ENCODE data around the gene MLLT6.

Gene MLLT6

DNA sequence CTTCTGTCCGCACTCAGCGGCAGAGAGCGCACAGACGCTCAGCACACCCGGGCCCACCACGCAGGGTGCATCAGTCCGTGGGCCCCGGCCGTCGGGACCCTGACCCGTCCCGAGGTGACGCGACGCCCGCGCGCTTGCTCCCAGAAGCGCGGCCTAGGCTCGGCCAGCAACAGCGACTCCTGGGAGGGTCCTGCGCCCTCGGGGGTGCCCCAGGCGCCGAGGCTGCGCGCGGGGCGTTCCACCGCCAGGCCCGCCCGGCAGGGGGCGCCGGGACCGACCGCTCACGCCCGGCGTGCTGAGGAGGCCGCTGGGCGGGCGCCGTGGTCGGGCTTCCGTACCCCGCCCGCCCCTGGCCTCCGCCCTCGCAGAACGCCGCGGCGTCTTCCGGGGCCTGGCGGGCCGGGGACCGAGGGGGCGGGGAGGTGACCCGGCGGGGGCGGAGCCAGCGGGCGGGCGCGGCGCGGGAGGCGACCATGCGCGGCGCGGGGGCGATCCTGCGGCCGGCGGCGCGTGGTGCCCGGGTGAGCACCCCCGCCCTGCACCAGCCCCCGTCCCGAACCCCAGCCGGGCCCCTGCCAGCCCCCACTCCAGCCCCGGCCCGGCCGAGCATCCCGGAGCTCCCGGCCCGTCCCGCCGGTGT lies 24.9 kb downstream of the MLLT6 start, which contains the start of gene CISD3:
Gene CISD3, plus strand, starts transcription at position 456 of the 640 bp plus-strand sequence. Its CDS starts 18 bp downstream, at position 474.
- DNase-seq = peak; percentile 85

GRCh38 chr17:38730526-38731379 lies 25.7 kb downstream of the MLLT6 start:
- DNase-seq = peak; percentile 63

DNA sequence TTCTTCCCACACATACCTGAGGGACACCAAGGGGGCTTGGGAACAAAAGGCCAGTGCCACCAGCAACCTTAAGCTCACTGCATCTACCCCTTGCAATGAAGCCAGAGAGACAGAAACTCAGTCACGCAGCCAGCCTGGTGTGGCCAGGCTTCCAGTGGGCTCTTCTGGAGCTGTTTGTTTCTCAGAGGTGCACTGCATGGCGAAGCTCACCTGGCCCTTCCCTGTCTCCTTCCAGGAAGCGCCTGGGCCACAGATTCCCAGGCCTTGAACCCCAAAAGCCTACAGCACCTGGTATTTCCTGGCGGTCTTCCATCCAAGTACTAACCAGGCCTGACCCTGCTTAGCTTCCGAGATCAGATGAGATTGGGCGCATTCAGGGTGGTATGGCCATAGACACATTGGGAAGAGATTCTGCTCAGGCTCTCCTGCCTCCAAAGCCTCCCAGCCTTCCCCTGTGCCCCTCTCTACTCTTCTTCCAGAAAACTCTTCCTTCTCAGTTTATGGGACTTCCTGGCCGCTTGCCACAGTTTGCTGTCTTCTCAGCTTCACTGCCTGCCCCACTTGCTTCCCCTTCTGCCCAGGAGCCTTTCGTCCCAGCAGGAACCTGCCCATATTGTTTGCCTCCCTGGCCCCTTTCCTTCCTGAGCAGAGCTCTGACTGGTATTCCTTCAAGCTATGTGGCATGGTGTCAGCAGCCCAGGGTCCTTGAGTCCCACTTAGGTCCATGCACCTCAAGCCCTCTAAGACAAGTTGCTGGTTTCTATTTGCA lies 26.6 kb downstream of the MLLT6 start:
- no peak for DNase-seq

GRCh38 chr17:38732376-38733281 lies 27.6 kb downstream of the MLLT6 start:
- no peak for DNase-seq

DNA sequence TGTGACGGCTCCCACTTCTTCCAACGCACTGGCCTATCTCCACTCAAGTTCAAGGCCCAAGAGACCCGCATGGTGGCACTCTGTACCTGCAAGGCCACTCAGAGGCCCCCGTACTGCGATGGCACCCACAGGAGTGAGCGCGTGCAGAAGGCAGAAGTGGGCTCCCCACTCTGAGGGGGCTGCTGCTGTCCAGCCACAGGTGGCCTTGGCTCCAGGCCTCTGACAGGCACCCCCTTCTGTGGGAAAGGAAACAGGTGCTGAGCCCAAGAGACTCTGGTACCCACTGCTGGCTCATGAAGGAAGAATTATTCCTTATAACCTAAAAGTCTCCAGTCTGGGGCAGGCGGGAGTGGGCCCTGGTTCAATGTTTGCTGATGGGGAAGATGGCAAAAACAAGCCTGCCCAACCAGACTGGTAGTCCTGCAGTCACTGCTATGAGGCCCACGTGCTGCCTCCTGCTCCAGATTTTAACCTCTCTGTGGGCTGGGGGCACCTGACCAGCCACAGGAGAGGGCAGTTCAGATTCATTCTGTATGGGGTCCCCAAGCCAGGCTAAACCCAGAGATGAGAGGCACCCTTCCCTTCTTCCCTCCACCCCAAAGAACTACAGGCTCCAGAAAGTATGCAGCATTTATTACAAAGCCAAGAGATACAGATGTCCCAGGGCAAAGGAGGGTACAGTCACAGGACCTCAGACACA lies 28.4 kb downstream of the MLLT6 start:
- DNase-seq = no peak

- no peak for DNase-seq
These were observed 29.2 kb downstream of the MLLT6 start for GRCh38 chr17:38733982-38734973.

DNA sequence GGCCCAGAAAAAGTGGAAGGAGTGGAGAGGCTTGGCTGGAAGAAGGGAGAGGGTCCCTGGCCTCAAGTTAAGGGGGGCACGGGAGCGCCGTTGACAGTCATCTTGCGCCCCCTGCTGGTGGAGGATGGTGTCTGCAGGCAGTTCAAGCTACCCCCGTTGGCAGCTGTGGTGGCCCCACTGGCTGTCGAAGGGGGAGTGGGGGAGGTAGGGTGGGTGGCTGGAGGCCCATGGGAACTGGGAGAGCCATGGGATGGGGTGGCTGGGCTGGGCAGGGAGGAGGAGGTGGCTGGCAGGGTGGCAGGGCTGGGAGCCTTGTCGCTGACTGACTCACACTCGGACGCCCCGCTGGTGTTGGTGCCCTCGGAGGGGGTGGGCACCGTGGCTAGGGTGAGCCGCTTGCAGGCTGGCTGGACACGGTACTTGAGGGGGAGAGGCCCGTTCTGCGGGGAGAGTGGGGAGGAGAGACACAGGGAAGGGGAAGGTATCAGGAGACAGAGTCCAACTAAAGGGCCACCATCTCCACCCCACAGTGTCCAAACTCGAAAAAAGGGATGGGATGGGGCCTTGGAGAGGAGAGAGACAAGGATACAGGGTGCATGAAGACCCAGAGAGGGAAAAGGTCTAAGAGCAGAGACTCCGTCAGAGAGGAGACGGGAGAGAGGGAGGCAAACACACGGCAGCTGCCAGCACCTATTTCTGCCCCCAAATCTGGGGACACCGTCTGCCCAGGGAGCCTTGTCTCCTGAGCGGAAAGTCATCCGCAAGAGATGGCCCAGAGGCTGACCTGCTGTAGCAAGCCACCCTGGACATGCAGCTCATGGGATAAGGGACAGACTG lies 30.3 kb downstream of the MLLT6 start:
- peak; percentile 75 for DNase-seq

GRCh38 chr17:38738007-38738662 lies 33.1 kb downstream of the MLLT6 start:
- DNase-seq = no peak

DNA sequence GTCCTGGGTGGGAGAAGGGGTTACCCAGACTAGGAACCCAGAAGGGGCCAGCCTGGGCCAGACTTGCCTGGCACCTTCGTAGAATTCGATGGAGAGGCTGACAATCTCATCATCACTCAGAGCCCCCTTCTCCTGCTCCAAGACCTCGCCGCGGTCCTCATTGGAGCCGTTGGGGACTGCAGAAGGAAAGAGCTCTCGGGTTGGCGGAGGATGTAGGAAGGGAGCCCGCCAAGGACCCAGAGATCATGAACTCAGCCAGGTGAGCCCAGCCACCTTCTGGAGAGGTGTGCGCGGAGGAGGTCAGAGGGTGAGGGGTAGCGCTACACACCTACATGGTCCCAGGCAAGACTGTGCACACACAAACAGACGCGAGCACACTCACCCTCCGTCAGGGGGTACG lies 33.6 kb downstream of the MLLT6 start:
- DNase-seq = no peak

DNA sequence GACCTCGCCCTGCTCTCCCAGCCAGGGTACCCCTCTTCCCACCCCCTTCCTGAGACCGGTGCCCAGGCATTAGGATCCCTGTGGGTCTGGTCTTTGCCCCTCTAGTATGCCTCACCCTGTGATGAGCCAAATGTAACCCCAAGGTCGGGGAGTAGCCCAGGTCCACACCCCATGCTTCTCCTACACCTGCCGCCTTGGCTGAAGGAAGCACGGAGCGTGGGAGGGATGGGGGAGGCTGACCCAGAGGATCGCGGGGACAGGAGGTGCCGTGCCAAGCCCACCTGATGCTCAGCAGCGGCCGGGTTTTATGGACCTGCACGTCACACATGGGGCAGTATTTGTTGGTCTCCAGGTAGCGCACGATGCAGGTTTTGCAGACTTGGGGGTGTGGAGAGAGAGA lies 34.2 kb downstream of the MLLT6 start:
- DNase-seq = no peak

DNA sequence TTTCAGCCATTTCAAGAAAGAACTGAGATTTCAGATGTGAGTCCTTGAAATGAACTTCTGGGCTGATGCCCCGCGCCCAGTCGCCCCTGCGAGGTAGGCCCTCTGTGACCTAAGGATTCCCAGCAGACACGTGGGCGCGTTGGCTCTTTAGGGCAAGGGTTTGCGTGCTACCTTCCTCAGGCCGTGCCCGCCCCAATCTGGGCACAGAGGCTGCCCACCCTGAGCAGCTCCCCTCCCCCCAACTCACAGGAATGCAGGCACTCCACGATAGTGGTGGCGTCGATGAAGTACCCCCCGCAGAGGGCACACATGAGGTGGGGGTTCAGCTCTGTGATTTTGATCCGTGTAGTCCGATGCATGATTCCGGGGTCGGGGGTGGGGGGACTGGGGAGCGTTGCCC lies 35.0 kb downstream of the MLLT6 start:
- DNase-seq = no peak

- no peak for DNase-seq
These were observed 35.7 kb downstream of the MLLT6 start for GRCh38 chr17:38740806-38741205.

GRCh38 chr17:38741461-38741860 lies 36.4 kb downstream of the MLLT6 start:
- DNase-seq = no peak

GRCh38 chr17:38741921-38742410 lies 36.9 kb downstream of the MLLT6 start:
- DNase-seq = no peak

GRCh38 chr17:38742411-38743308 lies 37.6 kb downstream of the MLLT6 start:
- DNase-seq = peak; percentile 57

DNA sequence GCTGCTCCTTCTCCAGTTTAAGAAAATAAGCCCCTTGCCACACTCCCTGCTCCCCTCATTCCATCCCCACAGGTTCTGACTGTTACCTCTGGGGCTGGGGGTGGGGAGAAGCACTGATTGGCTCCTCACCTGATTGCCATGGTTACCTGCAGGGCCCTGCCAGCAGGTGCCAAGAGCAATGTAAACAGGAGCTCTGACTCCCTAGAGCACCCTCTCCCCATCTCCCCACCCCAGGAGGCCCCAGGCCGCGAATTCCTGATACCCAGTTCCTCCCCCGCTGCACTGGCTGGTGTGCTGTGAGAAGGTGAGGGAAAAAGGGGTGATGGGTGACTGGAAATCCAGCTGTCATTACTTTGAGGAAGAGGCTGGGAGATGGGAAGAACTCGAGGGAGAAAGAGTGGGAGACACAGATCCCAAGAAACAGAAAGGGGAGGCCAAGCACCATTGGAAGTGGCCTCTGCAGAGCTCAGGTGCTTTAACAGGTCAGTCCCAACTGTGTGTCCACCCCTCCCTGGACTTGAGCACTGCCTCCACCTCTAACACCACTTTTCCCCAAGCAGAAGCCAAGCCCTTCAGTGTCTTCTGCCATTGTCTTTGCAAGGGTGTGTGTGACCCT lies 38.6 kb downstream of the MLLT6 start:
- DNase-seq = no peak

- no peak for DNase-seq
These were observed 40.5 kb downstream of the MLLT6 start for GRCh38 chr17:38745545-38745944.
